HG03108 (cell line): ENCODE results near the gene ITGAE.
A peak's percentile ranks its signal among the peaks of the same experiment; 100 is the strongest.
"Not testable (repeated sequence)": the region's sequence is repeated elsewhere in the genome, so short reads cannot be mapped to it uniquely, and the experiment has no call there.

Source experiments
- ATAC-seq: cut with Tn5 transposase; IDR thresholded peaks from one replicate; pipeline ENCODE4 v1.9.1; 2021; ENCODE audit warnings: moderate library complexity; ENCODE audit not compliant: unreplicated experiment

ITGAE gene

DNA sequence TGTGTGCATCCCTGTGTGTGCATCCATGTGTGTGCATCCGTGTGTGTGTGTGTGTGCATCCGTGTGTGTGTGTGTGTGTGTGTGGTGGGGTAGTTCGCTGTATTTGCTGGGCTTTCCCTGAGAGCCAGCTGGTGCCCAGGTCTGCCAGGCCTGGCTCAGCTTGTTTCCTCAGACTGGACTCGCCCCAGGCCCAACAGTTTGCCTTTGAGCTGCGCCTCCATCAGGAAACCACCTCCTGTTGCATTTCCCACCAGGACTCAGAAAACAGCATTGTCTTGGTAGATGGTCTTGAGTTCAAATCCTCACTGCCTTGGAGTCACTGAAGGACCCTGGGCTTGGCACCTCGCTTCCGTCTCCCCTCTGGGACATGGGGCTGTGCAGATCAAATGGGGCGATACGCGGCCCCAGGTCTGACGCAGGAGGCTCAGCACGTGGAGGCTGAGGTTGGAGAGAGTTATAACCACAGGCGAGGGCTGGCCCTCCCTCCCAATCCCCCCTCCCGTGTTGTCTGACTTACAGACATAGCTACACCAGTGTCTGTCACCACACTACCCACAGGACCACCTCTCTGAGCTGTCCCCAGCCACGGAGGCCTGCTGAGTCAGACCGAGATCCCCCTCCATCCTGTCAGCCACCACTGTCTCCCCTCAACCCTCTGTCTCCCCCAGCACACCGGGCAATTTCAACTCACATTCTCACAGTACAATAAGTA is 4.7 kb downstream of the ITGAE start:
- ATAC-seq, result peak; percentile 68

DNA sequence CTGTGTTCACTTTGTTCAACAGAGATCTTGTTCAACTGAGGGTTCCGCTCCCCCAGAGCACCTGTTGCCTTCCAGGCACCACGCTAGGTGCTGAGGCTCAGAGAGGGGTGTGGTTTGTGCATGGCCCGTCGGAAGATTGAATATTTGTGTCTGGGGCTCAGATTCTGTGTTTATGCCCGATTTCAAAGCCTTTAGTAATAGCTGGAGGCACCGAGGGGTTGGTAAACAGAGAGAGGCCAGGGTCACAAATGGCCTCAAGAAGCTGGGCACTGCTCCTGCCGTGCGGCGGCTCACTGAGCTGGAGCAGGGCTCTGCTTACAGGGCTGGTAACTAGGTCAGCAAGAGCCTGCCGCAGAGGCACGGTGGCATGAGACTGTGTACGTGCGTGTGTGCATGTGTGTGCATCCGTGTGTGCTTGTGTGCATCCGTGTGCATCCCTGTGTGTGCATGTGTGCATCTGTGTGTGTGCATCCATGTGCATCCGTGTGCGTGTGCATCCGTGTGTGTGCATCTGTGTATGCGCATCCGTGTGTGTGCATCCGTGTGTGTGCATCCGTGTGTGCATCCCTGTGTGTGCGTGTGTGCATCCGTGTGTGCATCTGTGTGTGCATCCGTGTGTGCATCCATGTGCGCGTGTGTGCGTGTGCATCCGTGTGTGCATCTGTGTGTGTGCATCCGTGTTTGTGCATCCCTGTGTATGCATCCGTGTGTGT is 5.4 kb downstream of the ITGAE start:
- no peak for ATAC-seq

DNA sequence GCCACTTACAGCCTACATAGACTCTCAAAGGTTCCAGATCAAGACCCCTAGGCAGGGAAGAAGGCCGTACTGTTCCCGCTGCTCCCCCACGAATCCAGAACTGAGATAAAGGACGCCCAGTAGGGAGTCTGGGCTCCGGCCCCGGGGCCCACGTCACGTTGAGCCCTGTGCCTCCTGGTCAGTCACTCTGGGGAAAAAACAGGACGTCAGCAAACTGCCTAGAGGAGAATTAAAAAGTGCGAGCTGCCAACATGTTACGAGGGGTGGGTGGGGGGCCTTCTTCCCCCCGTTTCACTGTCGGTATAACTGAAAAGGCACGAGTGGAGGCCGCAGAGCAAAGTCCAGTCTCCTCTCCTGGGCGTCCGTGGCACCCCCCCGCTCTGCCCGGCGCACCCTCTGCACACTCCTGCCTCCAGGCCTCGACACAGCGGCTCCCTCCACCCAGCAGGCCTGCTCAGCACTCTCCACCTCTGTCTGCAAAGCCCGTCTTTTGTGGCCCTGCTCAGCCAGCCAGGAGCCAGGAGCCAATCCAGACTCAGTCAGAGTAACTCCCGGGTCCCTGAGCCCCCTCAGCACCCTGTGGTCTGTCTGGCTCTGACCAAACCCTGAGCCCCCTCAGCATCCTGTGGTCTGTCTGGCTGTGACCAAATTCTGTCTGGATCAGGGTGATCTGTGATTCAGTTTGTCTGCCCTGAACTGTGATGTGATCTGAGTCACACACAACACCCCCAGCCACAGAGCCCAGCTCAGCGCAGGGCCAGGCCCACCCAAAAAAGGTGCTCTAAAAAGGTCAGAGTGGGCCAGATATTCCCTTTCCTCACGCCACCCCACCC is 6.2 kb downstream of the ITGAE start:
- ATAC-seq, result no peak

GRCh38 chr17:3794152-3794551 is 6.8 kb downstream of the ITGAE start:
- ATAC-seq, result not testable (repeated sequence)

DNA sequence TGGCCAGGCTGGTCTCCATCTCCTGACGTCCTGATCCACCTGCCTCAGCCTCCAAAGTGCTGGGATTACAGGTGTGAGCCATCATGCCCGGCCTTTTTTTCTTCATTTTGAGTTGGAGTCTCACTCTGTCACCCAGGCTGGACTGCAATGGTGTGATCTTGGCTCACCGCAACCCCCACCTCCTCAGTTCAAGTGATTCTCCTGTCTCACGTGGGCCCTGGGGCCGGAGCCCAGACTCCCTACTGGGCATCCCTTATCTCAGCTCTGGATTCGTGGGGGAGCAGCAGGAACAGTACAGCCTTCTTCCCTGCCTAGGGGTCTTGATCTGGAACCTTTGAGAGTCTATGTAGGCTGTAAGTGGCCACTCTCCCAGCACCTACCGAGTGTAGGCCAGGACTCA is 7.7 kb downstream of the ITGAE start:
- ATAC-seq, result not testable (repeated sequence)

DNA sequence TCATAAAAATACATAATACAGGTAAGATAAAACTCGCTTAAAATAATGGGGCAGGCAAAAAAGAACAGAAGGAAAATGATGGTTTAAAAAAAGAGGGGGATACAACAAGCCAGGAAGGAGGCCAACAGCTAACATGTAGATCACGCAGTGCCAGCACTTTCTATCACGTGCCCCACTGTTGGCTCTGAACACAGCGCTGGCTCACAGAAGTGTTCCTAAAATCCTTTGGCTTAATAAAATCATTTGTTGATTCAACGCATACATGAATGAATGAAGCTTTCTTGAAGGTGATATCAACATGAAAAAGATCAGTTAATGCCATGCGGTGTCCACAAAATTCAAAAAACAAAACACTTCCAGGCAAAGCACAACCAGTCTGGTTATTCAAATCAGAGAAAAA is 8.5 kb downstream of the ITGAE start:
- ATAC-seq, result no peak

DNA sequence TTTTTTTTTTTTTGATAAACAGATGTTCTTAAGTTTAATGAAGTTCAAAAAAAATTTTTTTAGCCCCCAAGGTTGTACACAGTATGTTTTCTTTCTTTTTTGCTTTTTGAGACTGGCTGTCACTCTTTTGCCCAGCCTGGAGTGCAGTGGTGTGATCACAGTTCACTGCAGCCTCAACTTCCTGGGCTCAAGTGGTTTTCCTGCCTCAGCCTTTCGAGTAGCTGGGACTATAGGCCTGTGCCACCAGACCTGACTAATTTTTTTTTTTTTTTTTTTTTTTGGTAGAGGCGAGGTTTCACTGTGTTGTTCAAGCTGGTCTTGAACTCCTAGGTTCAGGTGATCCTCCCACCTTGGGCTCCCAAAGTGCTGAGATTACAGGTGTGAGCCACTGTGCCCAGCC is 12.8 kb downstream of the ITGAE start:
- no peak for ATAC-seq

DNA sequence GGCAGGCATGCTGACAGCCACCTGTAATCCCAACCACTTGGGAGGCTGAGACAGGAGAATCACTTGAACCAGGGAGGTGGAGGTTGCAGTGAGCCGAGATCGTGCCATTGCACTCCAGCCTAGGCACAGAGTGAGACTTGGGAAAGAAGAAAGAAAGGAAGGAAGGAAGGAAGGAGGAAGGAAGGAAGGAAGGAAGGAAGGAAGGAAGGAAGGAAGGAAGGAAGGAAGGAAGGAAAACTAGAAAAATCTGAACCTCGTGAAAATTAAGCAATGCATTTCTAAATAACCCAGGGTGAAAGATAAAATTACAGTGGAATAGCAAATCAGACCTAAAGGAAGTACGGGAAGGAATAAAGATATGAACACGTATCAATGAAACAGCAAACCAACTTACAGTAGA is 15.7 kb downstream of the ITGAE start:
- ATAC-seq, result not testable (repeated sequence)

- no peak for ATAC-seq
Measured at GRCh38 chr17:3782751-3783150, 18.2 kb downstream of the ITGAE start.

DNA sequence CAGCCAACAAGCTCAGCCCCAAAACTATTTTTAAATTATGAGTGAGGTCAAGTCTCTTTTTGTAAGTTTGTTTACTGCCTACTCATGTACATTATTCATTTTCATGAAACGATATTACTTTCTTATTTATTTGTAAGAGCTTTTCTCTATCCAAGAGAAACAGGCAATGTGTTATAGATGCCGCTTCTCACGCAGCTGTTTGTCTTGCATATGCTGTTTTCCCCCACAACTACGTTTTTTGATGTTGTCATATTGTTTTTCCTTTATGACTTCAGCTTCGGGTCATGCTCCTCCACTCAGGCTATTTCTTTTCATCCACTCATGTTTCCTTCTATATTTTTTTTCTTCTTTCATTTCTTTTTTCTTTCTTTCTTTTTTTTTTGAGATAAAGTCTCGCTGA is 20.0 kb downstream of the ITGAE start:
- no peak for ATAC-seq

- ATAC-seq, result no peak
Measured at GRCh38 chr17:3777366-3778120, 23.4 kb downstream of the ITGAE start.

- no peak for ATAC-seq
Measured at GRCh38 chr17:3773966-3774365, 27.0 kb downstream of the ITGAE start.

GRCh38 chr17:3773511-3773910 is 27.5 kb downstream of the ITGAE start:
- no peak for ATAC-seq

DNA sequence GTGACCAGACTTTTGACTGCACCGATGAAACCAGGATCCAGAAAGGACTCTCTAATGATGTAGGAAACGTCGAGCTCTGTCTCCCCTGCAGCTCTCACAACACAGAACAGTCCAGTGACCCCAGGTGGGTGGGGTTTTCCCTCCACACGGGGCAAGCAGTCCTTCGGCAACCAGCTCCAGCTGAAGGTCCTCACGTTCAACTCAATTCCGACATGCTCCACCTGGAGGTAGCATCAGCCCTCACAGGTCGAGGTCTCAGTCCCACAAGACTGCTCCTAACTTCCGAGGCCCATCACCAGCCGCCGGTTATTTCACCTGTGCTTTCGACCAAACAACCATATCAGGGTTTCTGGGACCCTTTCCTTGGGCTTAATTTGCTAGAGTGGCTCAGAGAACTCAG is 28.2 kb downstream of the ITGAE start:
- ATAC-seq, result no peak

- no peak for ATAC-seq
Measured at GRCh38 chr17:3771140-3771539, 29.8 kb downstream of the ITGAE start.

- no peak for ATAC-seq
Measured at GRCh38 chr17:3770466-3770865, 30.5 kb downstream of the ITGAE start.

DNA sequence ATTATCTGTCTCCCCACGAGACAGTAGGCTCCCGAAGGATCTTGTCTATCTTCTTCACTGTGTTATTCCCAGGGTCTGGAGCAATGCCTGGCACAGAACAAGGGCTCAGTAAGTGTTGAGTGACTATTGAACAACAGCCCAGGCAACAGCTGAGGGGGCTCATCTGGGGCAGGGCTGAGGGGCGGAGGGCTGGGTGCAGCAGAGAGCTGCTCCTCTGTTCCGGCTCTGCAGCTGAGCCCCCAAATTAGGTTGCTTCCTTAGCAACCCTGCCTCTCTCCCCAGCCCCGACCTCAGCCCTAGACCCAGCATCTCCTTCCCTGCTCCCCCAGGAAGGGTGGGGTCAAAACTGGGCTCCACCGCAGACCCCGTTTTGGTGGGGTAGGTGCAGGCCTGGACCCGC is 32.2 kb downstream of the ITGAE start:
- no peak for ATAC-seq

DNA sequence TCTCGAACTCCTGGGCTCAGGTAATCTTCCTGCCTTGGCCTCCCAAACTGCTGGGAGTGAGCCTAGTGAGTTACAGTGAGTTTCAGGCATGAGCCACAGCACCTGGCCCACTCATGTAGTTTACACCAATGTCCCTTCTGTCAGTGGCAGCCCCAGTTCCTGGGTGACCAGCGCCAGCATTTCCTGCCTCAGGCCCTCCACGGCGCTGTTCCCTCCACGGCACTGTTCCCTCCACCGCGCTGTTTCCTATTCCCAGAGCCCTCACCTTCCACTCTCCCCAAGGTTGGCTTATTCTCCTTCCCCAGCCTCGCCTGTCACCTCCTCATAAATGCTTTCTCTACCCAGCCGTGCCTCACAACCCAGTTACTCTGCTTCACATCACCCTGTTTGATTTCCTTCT is 32.6 kb downstream of the ITGAE start:
- no peak for ATAC-seq

GRCh38 chr17:3766779-3767178 is 34.2 kb downstream of the ITGAE start:
- ATAC-seq, result no peak

DNA sequence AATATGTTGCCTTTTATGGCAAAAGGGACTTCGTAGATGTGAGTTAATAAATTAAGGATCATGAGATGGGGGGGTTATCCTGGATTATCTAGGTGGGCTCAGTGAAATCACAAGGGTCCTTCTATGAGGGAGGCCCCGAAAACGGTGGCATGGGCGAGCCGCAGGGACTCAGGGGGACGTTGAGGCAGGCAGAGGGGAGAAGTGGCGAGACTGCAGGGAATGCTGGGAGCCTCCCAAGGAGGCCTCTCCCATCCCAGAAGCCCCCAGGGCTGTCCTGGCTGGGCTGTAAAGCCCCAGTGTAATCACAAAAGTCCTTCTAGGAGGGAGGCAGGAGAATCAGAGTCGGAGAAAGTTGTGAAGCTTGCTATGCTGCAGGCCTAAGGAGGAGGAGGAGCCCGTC is 35.0 kb downstream of the ITGAE start:
- ATAC-seq, result no peak

GRCh38 chr17:3763777-3764170 is 37.2 kb downstream of the ITGAE start:
- no peak for ATAC-seq
